Activated CD4-positive, alpha-beta T cell treated with anti-CD3 and anti-CD28 coated beads, Interleukin-2, amount 10 ng/mL, durations not matched to agents 7 days and 5 days (primary cell): Measurements from ENCODE around the gene PAAF1. TPM values are rescaled to one million over a fixed set of nuclear protein-coding genes. Genes with fewer than 3 reads are reported as not detected.
"Not testable (repeated sequence)": the region's sequence is repeated elsewhere in the genome, so short reads cannot be mapped to it uniquely, and the experiment has no call there.

Experiments
- CTCF ChIA-PET: fragments of 350-600 bp; sonication (Branson Sonifier 250); formaldehyde crosslinking; loops from one replicate; lab custom pipeline; 2021; ENCODE audit warnings: antibody characterized with exemption; lab: Charles Lee
- POLR2A ChIA-PET: fragments of 350-600 bp; sonication (Branson Sonifier 250); formaldehyde crosslinking; loops from one replicate; lab custom pipeline; 2021; ENCODE audit warnings: antibody characterized with exemption; lab: Charles Lee
- DNase-seq: peaks from one replicate; pipeline ENCODE4 v3.0.0-alpha.2; 2020
- H3K27ac Mint-ChIP-seq: one replicate; pipeline ENCODE4 v1.8.0; 2021; ENCODE audit warnings: mild to moderate bottlenecking, moderate library complexity, mixed read lengths
- H3K27me3 Mint-ChIP-seq: one replicate; pipeline ENCODE4 v1.8.0; 2021; ENCODE audit warnings: mixed read lengths
- H3K36me3 Mint-ChIP-seq: one replicate; pipeline ENCODE4 v1.8.0; 2021; ENCODE audit warnings: low read depth, mixed read lengths
- H3K4me1 Mint-ChIP-seq: one replicate; pipeline ENCODE4 v1.8.0; 2021; ENCODE audit warnings: mixed read lengths
- H3K4me3 Mint-ChIP-seq: one replicate; pipeline ENCODE4 v1.8.0; 2021; ENCODE audit warnings: mild to moderate bottlenecking, moderate library complexity, mixed read lengths
- H3K9me3 Mint-ChIP-seq: one replicate; pipeline ENCODE4 v1.8.0; 2021; ENCODE audit warnings: mixed read lengths
- total RNA-seq, 2 experiments: library from RNA; stranded (reverse); gene quantifications; one replicate each; pipeline ENCODE4 v1.2.3, GENCODE V29; 2021

Gene PAAF1
- total RNA-seq, 2 experiments from 2014 or later = 17.0 to 17.2 TPM

GRCh38 chr11:73936047-73936446, 59.2 kb downstream of the PAAF1 start:
- H3K4me1 Mint-ChIP-seq, CTCF ChIA-PET: not testable (repeated sequence)

DNA sequence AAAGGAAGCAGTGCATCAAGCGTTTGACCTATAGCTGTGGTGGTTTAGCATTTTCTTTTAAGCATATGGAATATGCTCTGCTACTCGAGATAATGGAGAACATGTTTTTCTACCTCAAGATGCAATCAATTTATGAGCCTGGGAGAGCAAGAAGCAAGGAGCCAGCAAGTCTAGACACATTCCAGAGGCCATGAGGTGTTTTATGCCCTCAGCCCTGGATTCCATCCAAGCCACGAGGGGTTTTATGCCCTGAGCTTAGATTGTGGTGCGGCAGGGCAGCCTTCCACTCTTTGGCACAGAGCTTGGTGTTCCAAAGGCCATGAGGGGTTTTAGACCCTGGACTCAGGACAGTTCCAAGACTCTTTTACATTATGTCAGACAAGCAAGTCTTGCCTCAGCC, 62.3 kb downstream of the PAAF1 start:
- Mint-ChIP-seq H3K27ac (no peak overlapping the region), H3K9me3 (peaks cover 5% of the 10 kb centered on the region), H3K4me3 (no peak overlapping the region), H3K36me3 (peaks cover 2% of the 10 kb centered on the region), H3K27me3 (no peaks in the 10 kb centered on the region), H3K4me1 (no peaks in the 10 kb centered on the region)
- CTCF ChIA-PET = interaction anchor here (0.9 kb wide), 1 partner anchor 19 kb away, joined by 3 read pairs; no protein-coding TSS in a partner anchor
- no peak for DNase-seq
- POLR2A ChIA-PET = no interaction called here

More at GRCh38 chr11:73936047-73936446, 59.2 kb downstream of the PAAF1 start:
- H3K4me3 Mint-ChIP-seq, H3K27ac Mint-ChIP-seq, H3K27me3 Mint-ChIP-seq, H3K36me3 Mint-ChIP-seq, DNase-seq, POLR2A ChIA-PET, H3K9me3 Mint-ChIP-seq: not testable (repeated sequence)

DNA sequence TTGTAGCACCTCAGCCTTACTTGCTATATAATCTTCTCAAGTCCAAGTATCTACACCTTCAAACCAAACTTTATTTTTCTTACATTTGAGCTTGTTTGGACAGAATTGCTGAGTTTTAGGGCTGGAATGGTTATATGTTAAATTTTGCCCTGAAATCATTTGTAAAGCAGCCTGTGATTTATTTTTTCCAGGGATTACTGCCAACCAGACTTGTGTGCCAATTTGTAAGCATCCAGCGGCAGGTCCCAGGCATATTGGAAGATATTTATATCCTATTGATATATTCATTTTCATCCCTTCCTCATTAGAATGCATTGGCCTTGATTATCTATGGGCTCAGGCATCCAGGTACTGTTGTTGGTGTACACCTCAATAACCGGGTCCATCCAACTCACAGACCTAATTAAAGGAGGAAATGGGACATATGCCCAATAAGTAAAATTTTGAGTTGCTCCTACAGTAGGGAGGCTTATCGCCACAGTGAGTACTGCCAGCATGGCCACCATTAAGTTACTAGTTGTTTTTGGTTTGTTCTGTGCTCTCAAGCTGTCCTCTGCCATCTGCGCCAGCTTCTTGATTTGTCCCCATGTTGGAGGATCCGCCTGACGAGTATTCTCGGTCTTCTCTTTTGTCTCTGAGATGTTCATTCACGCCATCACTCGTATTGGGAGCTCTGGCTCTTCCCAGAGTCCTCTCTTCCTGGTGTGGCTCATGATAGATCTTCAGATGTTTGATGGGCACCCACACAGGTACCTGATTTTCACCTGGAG, 64.2 kb downstream of the PAAF1 start:
- H3K27me3 Mint-ChIP-seq = no peaks in the 10 kb centered on the region
- H3K4me3 Mint-ChIP-seq = no peak overlapping the region
- H3K27ac Mint-ChIP-seq = no peak overlapping the region
- CTCF ChIA-PET = interaction anchor here (1.0 kb wide), 1 partner anchor 11 kb away, joined by 3 read pairs; no protein-coding TSS in a partner anchor
- peaks cover 5% of the 10 kb centered on the region for H3K9me3 Mint-ChIP-seq
- DNase-seq = no peak
- peaks cover 2% of the 10 kb centered on the region for H3K36me3 Mint-ChIP-seq
- H3K4me1 Mint-ChIP-seq = no peaks in the 10 kb centered on the region
- POLR2A ChIA-PET = no interaction called here

GRCh38 chr11:73942010-73942409, 65.2 kb downstream of the PAAF1 start:
- Mint-ChIP-seq H3K9me3 (peaks cover 5% of the 10 kb centered on the region), H3K36me3 (peaks cover 2% of the 10 kb centered on the region), H3K4me1 (no peaks in the 10 kb centered on the region), H3K27ac (no peak overlapping the region), H3K27me3 (no peaks in the 10 kb centered on the region), H3K4me3 (no peak overlapping the region)
- CTCF ChIA-PET = interaction anchor here (0.8 to 1.0 kb wide), 2 partner anchors 12 to 311 kb away, joined by 3 read pairs; no protein-coding TSS in a partner anchor
- DNase-seq = no peak
- POLR2A ChIA-PET = no interaction called here

DNA sequence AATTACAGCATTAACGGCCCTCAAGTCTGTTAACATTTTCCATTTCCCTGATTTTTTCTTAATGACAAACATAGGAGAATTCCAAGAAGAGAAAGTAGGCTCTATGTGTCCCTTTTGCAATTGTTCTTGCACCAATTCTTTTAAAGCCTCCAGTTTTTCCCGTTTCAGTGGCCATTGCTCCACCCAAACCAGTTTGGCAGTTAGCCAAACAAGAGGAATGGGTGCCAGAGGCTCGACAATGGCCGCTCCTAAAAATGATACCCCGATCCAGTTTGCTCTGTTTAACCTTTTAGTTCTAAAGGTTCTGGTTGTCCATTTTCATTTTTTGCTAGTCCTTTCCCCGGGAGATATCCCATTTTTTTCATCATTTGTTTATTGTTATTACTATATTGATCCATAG, 67.3 kb downstream of the PAAF1 start:
- no peak for DNase-seq
- H3K36me3 Mint-ChIP-seq = peaks cover 2% of the 10 kb centered on the region
- H3K27ac Mint-ChIP-seq = no peak overlapping the region
- ChIA-PET POLR2A (no interaction called here), CTCF (no interaction called here)
- H3K4me1 Mint-ChIP-seq = no peaks in the 10 kb centered on the region
- no peak overlapping the region for H3K4me3 Mint-ChIP-seq
- H3K9me3 Mint-ChIP-seq = no peaks in the 10 kb centered on the region
- no peaks in the 10 kb centered on the region for H3K27me3 Mint-ChIP-seq

GRCh38 chr11:73944901-73945300, 68.1 kb downstream of the PAAF1 start:
- Mint-ChIP-seq H3K27ac (no peak overlapping the region), H3K27me3 (no peaks in the 10 kb centered on the region), H3K36me3 (peaks cover 2% of the 10 kb centered on the region), H3K4me1 (no peaks in the 10 kb centered on the region), H3K9me3 (no peaks in the 10 kb centered on the region), H3K4me3 (no peak overlapping the region)
- no peak for DNase-seq
- ChIA-PET CTCF (interaction anchor here (1.3 to 1.4 kb wide), 2 partner anchors 13 to 27 kb away, joined by 3 read pairs; no protein-coding TSS in a partner anchor), POLR2A (no interaction called here)

DNA sequence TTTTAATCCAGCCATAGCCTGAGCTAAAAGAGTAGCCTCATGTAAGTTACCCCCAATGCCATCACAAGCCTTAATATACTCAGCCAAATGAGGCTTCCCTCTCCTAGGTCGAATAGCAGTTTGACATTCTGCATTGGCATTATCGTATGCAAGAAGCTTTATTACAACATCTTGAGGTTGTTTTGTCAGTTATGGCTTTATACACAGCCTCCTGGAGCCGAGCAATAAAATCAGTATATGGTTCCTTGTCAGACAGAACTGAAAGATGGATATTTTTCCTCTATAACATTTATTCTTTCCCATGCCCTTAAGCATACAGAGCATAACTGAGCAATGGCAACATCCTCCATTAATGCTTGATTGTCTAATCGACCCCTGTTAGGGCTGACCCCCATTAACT, 68.6 kb downstream of the PAAF1 start:
- no peak for DNase-seq
- CTCF ChIA-PET = interaction anchor here (1.3 to 1.4 kb wide), 3 partner anchors 12 to 27 kb away, joined by 3 to 4 read pairs (median 3); no protein-coding TSS in a partner anchor

DNA sequence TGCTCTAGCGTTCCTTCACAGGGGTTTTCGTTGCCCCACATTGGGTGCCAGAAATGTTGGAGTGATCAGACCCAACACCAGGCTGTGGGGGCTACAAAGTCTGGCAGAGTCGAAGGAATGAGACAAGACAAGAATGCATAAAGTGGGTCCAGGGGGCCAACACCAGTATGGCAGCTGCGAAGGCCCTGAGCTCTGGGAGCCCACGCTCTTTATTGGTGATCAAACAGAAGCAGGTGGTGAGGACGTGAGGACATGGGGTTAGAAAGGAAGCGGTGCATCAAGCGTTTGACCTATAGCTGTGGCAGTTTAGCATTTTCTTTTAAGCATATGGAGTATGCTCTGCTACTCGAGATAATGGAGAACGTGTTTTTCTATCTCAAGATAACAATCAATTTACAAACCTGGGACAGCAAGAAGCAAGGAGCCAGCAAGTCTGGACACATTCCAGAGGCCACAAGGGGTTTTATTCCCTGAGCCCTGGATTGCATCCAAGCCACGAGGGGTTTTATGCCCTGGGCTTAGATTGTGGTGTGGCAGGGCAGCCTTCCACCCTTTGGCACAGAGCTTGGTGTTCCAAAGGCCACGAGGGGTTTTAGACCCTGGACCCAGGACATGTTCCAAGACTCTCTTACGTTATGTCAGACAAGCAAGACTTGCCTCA, 70.1 kb downstream of the PAAF1 start:
- ChIA-PET POLR2A (no interaction called here), CTCF (no interaction called here)
- H3K4me1 Mint-ChIP-seq = no peaks in the 10 kb centered on the region
- no peak for DNase-seq
- no peak overlapping the region for H3K27ac Mint-ChIP-seq
- no peak overlapping the region for H3K4me3 Mint-ChIP-seq
- H3K36me3 Mint-ChIP-seq = no peaks in the 10 kb centered on the region
- no peaks in the 10 kb centered on the region for H3K9me3 Mint-ChIP-seq
- no peaks in the 10 kb centered on the region for H3K27me3 Mint-ChIP-seq

More for the DNA sequence above, 68.6 kb downstream of the PAAF1 start:
- Mint-ChIP-seq H3K27ac (no peak overlapping the region), H3K36me3 (peaks cover 2% of the 10 kb centered on the region), H3K9me3 (no peaks in the 10 kb centered on the region), H3K4me1 (no peaks in the 10 kb centered on the region), H3K4me3 (no peak overlapping the region), H3K27me3 (no peaks in the 10 kb centered on the region)
- POLR2A ChIA-PET = no interaction called here

DNA sequence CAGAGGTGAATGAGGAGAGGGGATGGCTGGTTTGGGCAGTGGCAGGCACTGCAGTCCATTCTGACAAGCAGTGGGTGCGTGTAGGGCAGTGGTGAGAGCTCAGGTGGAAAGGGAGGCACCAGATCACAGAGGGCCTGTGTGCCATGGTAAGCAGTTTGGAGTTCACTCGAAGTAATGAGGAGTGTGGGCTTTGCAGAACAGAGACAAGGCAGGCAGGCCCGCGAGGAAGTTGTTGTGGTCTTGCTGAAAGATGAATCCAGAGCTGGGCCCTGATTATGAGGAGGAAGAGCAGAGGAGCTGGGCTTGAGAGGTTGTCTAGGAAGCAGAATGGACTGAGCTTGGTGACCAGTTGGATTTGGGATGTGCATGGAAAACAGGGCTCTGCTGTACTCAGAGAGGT, 72.4 kb downstream of the PAAF1 start:
- ChIA-PET POLR2A (no interaction called here), CTCF (interaction anchor here (0.7 to 1.4 kb wide), 2 partner anchors 15 to 1269 kb away, joined by 4 to 5 read pairs; no protein-coding TSS in a partner anchor)
- peak overlapping the region; percentile 47 for H3K27ac Mint-ChIP-seq
- H3K4me3 Mint-ChIP-seq = no peak overlapping the region
- H3K9me3 Mint-ChIP-seq = no peaks in the 10 kb centered on the region
- no peaks in the 10 kb centered on the region for H3K27me3 Mint-ChIP-seq
- no peaks in the 10 kb centered on the region for H3K4me1 Mint-ChIP-seq
- no peaks in the 10 kb centered on the region for H3K36me3 Mint-ChIP-seq
- no peak for DNase-seq

DNA sequence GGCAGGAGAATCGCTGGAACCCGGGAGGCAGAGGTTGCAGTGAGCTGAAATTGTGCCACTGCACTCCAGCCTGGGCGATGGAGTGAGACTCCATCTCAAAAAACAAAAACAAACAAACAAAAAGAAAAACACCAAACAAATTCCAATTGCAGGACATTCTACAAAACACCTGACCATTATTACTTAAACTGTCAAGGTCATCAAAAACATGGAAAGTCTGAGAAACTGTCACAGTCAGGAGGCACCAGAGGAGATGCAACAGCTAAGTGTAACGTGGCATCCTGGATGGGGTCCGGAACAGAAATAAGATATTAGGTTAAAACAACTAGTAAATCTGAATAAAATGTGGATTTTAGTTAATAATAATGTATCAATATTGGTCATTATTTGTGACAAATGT, 73.1 kb downstream of the PAAF1 start:
- no peaks in the 10 kb centered on the region for H3K27me3 Mint-ChIP-seq
- CTCF ChIA-PET = no interaction called here
- no peaks in the 10 kb centered on the region for H3K4me1 Mint-ChIP-seq

DNA sequence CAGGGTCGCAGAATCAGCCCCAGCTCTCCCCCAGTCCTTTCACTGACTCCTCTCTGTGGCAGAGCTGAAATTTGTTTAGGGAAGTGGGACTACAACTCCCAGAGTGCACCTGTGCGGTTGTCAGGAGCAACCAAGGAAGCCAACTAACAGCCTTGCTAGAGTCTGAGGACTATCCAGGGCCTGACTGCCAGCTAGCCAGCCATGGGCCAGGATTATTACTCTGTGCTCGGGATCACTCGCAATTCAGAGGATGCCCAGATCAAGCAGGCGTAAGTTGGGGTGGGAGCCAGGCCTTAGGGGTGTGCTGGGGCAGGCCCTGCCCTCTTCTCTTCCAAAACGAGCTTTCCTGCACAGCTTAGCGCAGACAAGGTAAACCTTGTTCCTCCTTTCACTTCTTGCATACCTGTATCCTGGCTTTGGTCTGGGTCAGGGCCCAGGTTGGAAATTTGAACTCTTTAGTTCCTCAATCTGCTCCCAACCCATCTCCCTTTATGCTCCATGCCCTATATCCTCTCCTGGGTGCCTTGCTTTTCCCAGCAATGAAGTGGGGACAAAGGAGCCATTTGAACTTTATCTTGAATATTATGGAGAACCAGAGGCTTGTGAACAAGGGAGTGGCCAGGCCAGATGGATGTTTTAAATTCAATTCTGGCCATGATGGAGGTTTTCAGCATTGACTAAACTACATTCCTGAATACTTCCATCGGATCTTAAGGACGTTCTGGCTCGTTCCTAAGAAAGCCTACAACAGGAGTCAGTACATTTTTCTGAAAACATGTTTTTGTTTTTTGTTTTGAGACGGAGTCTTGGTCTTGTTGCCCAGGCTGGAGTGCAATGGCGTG, 74.3 kb downstream of the PAAF1 start, which contains the start of gene DNAJB13:
Gene DNAJB13, plus strand, starts transcription at position 158 of the 842 bp plus-strand sequence. Its CDS starts 44 bp downstream, at position 202.
- H3K27ac Mint-ChIP-seq = no peak within 1 kb of the TSS
- peak; percentile 42 for DNase-seq
- H3K27me3 Mint-ChIP-seq = peaks cover 2% of the 10 kb centered on the region
- no peaks in the 10 kb centered on the region for H3K4me1 Mint-ChIP-seq
- no peaks in the 10 kb centered on the region for H3K9me3 Mint-ChIP-seq
- ChIA-PET CTCF (no interaction called here), POLR2A (no interaction called here)
- no peaks in the 10 kb centered on the region for H3K36me3 Mint-ChIP-seq
- no peak within 1 kb of the TSS for H3K4me3 Mint-ChIP-seq

More for the DNA sequence above, 73.1 kb downstream of the PAAF1 start:
- Mint-ChIP-seq H3K36me3 (no peaks in the 10 kb centered on the region), H3K4me3 (no peak overlapping the region), H3K9me3 (no peaks in the 10 kb centered on the region), H3K27ac (no peak overlapping the region)
- POLR2A ChIA-PET = no interaction called here
- no peak for DNase-seq

GRCh38 chr11:73951797-73952196, 75.0 kb downstream of the PAAF1 start:
- no peaks in the 10 kb centered on the region for H3K9me3 Mint-ChIP-seq
- ChIA-PET POLR2A (no interaction called here), CTCF (no interaction called here)
- H3K4me3 Mint-ChIP-seq = no peak overlapping the region
- no peak overlapping the region for H3K27ac Mint-ChIP-seq
- DNase-seq = no peak
- no peaks in the 10 kb centered on the region for H3K36me3 Mint-ChIP-seq
- H3K27me3 Mint-ChIP-seq = peaks cover 6% of the 10 kb centered on the region
- H3K4me1 Mint-ChIP-seq = no peaks in the 10 kb centered on the region
